ENCODE results near the gene DLGAP1.

DNA sequence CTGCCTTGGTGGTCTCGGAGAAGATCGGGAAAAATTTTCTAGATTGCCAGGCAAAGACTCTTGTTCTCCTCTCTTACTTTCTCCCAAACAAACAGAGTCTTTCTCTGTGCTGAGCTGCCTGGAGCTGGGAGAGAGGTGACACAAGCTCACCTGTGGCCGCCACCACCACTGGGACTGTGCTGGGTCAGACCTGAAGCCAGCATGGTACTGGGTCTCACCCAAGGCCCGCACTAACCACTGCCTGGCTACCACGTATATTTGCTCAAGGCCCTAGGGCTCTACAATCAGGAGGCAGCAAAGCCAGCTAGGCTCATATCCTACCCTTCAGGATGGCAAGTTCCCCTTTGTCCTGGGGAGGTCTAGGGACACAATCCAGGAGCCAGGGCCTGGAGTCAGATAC lies 312.2 kb downstream of the DLGAP1 start:
- TF ChIP-seq, protein P1, sequence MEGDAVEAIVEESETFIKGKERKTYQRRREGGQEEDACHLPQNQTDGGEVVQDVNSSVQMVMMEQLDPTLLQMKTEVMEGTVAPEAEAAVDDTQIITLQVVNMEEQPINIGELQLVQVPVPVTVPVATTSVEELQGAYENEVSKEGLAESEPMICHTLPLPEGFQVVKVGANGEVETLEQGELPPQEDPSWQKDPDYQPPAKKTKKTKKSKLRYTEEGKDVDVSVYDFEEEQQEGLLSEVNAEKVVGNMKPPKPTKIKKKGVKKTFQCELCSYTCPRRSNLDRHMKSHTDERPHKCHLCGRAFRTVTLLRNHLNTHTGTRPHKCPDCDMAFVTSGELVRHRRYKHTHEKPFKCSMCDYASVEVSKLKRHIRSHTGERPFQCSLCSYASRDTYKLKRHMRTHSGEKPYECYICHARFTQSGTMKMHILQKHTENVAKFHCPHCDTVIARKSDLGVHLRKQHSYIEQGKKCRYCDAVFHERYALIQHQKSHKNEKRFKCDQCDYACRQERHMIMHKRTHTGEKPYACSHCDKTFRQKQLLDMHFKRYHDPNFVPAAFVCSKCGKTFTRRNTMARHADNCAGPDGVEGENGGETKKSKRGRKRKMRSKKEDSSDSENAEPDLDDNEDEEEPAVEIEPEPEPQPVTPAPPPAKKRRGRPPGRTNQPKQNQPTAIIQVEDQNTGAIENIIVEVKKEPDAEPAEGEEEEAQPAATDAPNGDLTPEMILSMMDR (IDR thresholded peaks at IDR 0.05 in 4 of 5, conservative IDR thresholded peaks at IDR 0.05 in 1 of 5): no peak
- TF ChIP-seq POLR2A (IDR thresholded peaks at IDR 0.05): no peak
